Neural cell (in vitro differentiated cells): ENCODE measurements around the gene KLHDC1.

Experiments
- CTCF ChIP-seq: fragments of 450-650 bp; IDR thresholded peaks from 2 replicates; pipeline ENCODE4 v1.5.1; 2014; ENCODE audit warnings: antibody characterized with exemption, mild to moderate bottlenecking, moderate library complexity; ENCODE audit not compliant: poor library complexity, severe bottlenecking
- EP300 ChIP-seq: fragments of 450-650 bp; conservative IDR thresholded peaks from 2 replicates; pipeline ENCODE4 v1.6.1; 2014; ENCODE audit warnings: antibody characterized with exemption, mild to moderate bottlenecking, moderate library complexity; ENCODE audit not compliant: poor library complexity, severe bottlenecking
- EZH2 ChIP-seq: fragments of 200-600, 300-800 bp; shearing (Covaris generic), sonication (generic); IDR thresholded peaks from 2 replicates; pipeline ENCODE4 v1.6.1; 2014; ENCODE audit warnings: antibody characterized with exemption, low read length, borderline replicate concordance, mild to moderate bottlenecking; ENCODE audit not compliant: insufficient read depth, poor library complexity, severe bottlenecking
- MXI1 ChIP-seq: fragments of 450-650 bp; conservative IDR thresholded peaks from 2 replicates; pipeline ENCODE4 v1.6.1; 2014; ENCODE audit warnings: antibody characterized with exemption, mild to moderate bottlenecking; ENCODE audit not compliant: poor library complexity, severe bottlenecking
- POLR2AphosphoS5 ChIP-seq: IDR thresholded peaks from 2 replicates; pipeline ENCODE4 v1.6.1; 2012
- RAD21 ChIP-seq: fragments of 450-650 bp; conservative IDR thresholded peaks from 2 replicates; pipeline ENCODE4 v1.6.1; 2014; ENCODE audit warnings: antibody characterized with exemption, mild to moderate bottlenecking, moderate library complexity
- TAF1 ChIP-seq: IDR thresholded peaks from 2 replicates; pipeline ENCODE4 v1.6.1; 2012; ENCODE audit warnings: low read depth
- TF ChIP-seq, protein P1 (sequence below): IDR thresholded peaks from 2 replicates; pipeline ENCODE4 v1.6.1; 2012; ENCODE audit warnings: borderline replicate concordance

DNA sequence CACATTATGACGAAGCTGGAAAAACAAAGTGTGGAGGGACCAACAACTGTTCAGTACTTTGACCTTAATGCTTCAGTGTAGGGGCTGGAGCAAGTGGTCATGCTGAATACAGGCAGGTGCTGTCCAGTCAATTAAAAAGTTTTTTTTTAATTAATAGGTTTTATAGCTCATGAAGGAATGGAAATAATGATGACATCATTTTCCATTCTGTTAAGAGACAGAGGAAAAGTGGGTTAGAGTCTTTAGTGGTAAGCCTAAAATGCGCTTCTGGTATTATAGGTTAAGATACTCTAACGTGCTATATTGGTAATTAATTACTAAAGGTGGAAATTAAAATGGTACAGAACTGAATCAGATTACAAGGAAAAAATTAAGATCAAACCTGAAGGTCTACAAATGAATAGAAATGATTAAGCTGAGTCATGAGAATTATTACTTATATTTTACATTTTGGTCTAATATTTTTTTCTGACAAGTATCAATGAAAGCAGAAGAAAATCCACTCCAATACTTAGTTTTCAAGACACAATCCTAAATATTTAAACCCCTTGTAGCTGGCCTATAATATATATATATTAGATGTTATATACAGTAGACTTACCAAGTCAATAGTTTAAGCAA, 90.6 kb downstream of the KLHDC1 start:
- TF ChIP-seq CTCF, result no peak
- no peak for TF ChIP-seq EZH2
- TF ChIP-seq POLR2AphosphoS5, result no peak
- no peak for TF ChIP-seq TAF1
- TF ChIP-seq, protein P1, sequence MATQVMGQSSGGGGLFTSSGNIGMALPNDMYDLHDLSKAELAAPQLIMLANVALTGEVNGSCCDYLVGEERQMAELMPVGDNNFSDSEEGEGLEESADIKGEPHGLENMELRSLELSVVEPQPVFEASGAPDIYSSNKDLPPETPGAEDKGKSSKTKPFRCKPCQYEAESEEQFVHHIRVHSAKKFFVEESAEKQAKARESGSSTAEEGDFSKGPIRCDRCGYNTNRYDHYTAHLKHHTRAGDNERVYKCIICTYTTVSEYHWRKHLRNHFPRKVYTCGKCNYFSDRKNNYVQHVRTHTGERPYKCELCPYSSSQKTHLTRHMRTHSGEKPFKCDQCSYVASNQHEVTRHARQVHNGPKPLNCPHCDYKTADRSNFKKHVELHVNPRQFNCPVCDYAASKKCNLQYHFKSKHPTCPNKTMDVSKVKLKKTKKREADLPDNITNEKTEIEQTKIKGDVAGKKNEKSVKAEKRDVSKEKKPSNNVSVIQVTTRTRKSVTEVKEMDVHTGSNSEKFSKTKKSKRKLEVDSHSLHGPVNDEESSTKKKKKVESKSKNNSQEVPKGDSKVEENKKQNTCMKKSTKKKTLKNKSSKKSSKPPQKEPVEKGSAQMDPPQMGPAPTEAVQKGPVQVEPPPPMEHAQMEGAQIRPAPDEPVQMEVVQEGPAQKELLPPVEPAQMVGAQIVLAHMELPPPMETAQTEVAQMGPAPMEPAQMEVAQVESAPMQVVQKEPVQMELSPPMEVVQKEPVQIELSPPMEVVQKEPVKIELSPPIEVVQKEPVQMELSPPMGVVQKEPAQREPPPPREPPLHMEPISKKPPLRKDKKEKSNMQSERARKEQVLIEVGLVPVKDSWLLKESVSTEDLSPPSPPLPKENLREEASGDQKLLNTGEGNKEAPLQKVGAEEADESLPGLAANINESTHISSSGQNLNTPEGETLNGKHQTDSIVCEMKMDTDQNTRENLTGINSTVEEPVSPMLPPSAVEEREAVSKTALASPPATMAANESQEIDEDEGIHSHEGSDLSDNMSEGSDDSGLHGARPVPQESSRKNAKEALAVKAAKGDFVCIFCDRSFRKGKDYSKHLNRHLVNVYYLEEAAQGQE, result no peak
- no peak for TF ChIP-seq MXI1
- TF ChIP-seq RAD21, result no peak
- TF ChIP-seq EP300, result no peak
